ENCODE data around the gene LIFR. TPM values are rescaled to one million over a fixed set of nuclear protein-coding genes. Genes with fewer than 3 reads are reported as not detected.

LIFR gene
- polyA plus RNA-seq, 3 donors from 2014 or later, result not detected

DNA sequence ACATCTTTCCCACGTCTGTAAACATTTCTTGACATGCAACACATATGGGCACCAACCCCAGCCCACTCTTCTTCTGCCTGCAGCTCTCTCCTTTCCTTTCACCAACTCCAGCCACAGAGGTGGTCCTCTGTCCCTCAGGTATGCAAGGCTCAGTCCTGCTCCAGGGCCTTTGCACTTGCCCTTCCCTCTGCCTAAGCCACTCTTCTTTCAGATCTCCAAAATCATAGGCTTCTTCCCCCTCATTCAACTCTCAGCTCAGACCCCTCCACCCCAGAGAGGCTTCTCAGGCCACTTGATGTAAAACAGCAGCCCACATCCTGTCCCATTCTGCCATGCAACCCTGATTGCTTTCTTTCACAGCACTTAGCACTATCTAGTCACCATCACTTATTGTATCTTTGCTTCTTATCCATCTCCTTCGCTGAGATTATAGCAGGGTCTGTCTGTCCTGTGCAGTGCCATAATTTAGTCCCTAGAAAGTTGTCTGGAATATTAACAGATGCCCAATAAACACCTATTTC, 3.4 kb downstream of the LIFR start:
- Mint-ChIP-seq H3K4me3 (no peak overlapping the region), H3K27me3 (ENCODE audit: low read depth in 3 of 3) (peaks cover 17 to 37% (median 24%) of the 10 kb centered on the region in 3 donors), H3K4me1 (peaks cover 8 to 19% of the 10 kb centered on the region in 2 donors), H3K36me3 (no peaks in the 10 kb centered on the region), H3K27ac (no peak overlapping the region), H3K9me3 (no peaks in the 10 kb centered on the region)
- no peak for DNase-seq

- H3K9me3 Mint-ChIP-seq, result no peaks in the 10 kb centered on the region
- peaks cover 5 to 9% of the 10 kb centered on the region in 2 donors for H3K4me1 Mint-ChIP-seq
- H3K4me3 Mint-ChIP-seq, result no peak overlapping the region
- no peaks in the 10 kb centered on the region for H3K36me3 Mint-ChIP-seq
- no peak for DNase-seq
- no peak overlapping the region for H3K27ac Mint-ChIP-seq
- H3K27me3 Mint-ChIP-seq (ENCODE audit: low read depth in 3 of 3), result peaks cover 7 to 30% (median 15%) of the 10 kb centered on the region in 3 donors
These were observed 5.1 kb downstream of the LIFR start for GRCh38 chr5:38551030-38552017.

- no peak overlapping the region for H3K27ac Mint-ChIP-seq
- H3K4me1 Mint-ChIP-seq, result no peaks in the 10 kb centered on the region
- H3K9me3 Mint-ChIP-seq, result no peaks in the 10 kb centered on the region
- DNase-seq, result no peak
- no peaks in the 10 kb centered on the region for H3K36me3 Mint-ChIP-seq
- no peak overlapping the region for H3K4me3 Mint-ChIP-seq
- peaks cover 0 to 15% (median 13%) of the 10 kb centered on the region in 3 donors for H3K27me3 Mint-ChIP-seq (ENCODE audit: low read depth in 3 of 3)
These were observed 8.2 kb downstream of the LIFR start for GRCh38 chr5:38548064-38548759.

GRCh38 chr5:38547257-38547656, 9.2 kb downstream of the LIFR start:
- Mint-ChIP-seq H3K4me3 (no peak overlapping the region), H3K27ac (no peak overlapping the region), H3K9me3 (no peaks in the 10 kb centered on the region), H3K36me3 (no peaks in the 10 kb centered on the region), H3K4me1 (no peaks in the 10 kb centered on the region), H3K27me3 (ENCODE audit: low read depth in 3 of 3) (peaks cover 0 to 12% (median 10%) of the 10 kb centered on the region in 3 donors)
- DNase-seq, result no peak

GRCh38 chr5:38546691-38547146, 9.7 kb downstream of the LIFR start:
- H3K36me3 Mint-ChIP-seq, result no peaks in the 10 kb centered on the region

DNA sequence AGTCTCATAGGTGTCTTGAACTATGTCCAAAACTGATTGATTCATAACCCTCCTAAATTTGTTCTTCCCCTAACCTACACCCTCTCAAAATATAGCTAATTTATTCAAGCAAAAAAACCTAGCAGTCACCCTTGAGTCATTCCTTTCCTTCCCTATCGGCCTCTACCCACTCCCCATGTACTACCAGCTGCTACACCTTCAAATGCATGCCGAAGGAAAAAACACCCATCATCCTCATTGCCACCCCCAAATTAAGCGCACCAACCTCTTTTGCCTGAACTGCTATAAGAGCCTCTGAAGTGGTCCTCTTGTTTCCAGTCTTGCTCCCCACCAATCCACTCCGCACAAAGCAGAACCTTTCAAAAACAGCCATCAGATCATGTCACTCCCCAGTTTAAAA, 12.6 kb downstream of the LIFR start:
- H3K4me1 Mint-ChIP-seq, result no peaks in the 10 kb centered on the region
- no peaks in the 10 kb centered on the region for H3K9me3 Mint-ChIP-seq
- no peak overlapping the region for H3K27ac Mint-ChIP-seq
- no peaks in the 10 kb centered on the region for H3K36me3 Mint-ChIP-seq
- H3K27me3 Mint-ChIP-seq (ENCODE audit: low read depth in 3 of 3), result peaks cover 0 to 8% (median 4%) of the 10 kb centered on the region in 3 donors
- DNase-seq, result no peak
- H3K4me3 Mint-ChIP-seq, result no peak overlapping the region

More at GRCh38 chr5:38546691-38547146, 9.7 kb downstream of the LIFR start:
- Mint-ChIP-seq H3K9me3 (no peaks in the 10 kb centered on the region), H3K27me3 (ENCODE audit: low read depth in 3 of 3) (peaks cover 0 to 12% (median 9%) of the 10 kb centered on the region in 3 donors), H3K4me1 (no peaks in the 10 kb centered on the region), H3K4me3 (no peak overlapping the region), H3K27ac (no peak overlapping the region)
- no peak for DNase-seq

DNA sequence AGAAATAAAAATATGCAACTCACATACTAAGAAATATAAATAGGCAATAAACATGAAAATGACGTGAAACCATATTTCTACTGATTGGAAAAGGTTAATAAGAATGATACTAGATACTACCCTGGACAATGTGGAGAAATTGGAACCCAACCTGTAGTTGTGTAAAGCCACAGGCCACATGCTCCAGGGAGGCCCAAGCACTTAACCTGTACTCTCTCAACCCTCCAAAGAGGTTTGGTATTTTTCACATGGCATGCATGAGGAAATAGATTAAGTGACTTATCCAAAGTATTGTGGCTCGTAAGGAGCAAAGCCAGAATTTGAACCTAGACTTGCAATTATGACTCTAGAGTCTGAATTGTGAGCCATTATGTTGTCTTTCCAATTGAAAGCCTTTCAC, 13.4 kb downstream of the LIFR start:
- Mint-ChIP-seq H3K36me3 (no peaks in the 10 kb centered on the region), H3K27me3 (ENCODE audit: low read depth in 3 of 3) (peaks cover 0 to 13% (median 4%) of the 10 kb centered on the region in 3 donors), H3K4me3 (no peak overlapping the region), H3K9me3 (no peaks in the 10 kb centered on the region), H3K27ac (no peak overlapping the region), H3K4me1 (no peaks in the 10 kb centered on the region)
- no peak for DNase-seq

DNA sequence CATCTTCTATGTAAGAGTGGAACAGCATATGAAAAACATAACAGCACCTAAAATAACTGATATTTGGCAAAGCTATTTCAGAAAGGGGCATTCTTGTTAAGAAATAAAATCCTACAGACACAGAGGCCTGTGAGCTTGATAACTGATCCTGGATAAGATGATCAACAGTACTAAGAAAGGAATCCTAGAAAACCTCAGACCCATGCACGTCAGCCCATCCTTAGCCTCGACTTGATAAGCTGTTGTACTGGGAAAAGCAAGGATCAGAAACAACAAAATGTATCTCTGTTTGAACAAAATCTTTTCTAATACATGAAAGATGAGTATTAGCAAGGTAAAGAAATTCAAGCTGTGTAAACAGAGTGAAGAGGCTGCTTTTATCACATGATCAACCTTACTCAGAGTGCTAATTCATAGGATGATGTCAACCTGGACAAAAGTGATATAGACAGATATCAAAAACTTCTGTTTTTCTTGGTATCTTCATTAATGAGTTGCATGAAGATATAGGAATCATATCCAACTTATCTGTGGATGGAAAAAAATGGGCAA, 15.2 kb downstream of the LIFR start:
- no peaks in the 10 kb centered on the region for H3K9me3 Mint-ChIP-seq
- H3K4me1 Mint-ChIP-seq, result no peaks in the 10 kb centered on the region
- H3K4me3 Mint-ChIP-seq, result no peak overlapping the region
- peaks cover 0 to 16% (median 7%) of the 10 kb centered on the region in 3 donors for H3K27me3 Mint-ChIP-seq (ENCODE audit: low read depth in 3 of 3)
- DNase-seq, result no peak
- no peak overlapping the region for H3K27ac Mint-ChIP-seq
- H3K36me3 Mint-ChIP-seq, result no peaks in the 10 kb centered on the region

DNA sequence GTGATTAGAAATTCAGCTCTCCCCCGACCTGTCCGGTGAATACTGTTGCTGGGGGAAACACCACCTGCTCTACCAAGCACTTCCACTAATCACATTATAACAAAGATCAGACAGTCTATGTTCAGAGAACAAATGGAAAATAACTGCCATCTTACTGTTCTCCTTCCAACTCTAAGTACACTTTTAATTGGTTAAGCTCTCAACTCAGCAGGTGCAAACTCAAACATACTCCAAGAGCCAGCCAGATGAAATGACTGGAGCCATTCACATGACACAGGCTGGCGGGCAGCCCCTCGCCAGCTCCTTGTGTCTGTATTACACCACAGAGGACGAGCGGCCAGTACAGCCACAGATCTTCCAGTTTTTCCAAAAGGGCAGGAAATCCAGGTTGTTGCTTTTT, 16.1 kb downstream of the LIFR start:
- no peak overlapping the region for H3K4me3 Mint-ChIP-seq
- no peaks in the 10 kb centered on the region for H3K4me1 Mint-ChIP-seq
- no peak for DNase-seq
- no peak overlapping the region for H3K27ac Mint-ChIP-seq
- no peaks in the 10 kb centered on the region for H3K36me3 Mint-ChIP-seq
- H3K27me3 Mint-ChIP-seq (ENCODE audit: low read depth in 3 of 3), result peaks cover 0 to 16% (median 7%) of the 10 kb centered on the region in 3 donors
- no peaks in the 10 kb centered on the region for H3K9me3 Mint-ChIP-seq

GRCh38 chr5:38538161-38538560, 18.3 kb downstream of the LIFR start:
- Mint-ChIP-seq H3K4me3 (no peak overlapping the region), H3K4me1 (no peaks in the 10 kb centered on the region), H3K27ac (no peak overlapping the region), H3K27me3 (ENCODE audit: low read depth in 3 of 3) (peaks cover 1 to 12% (median 3%) of the 10 kb centered on the region in 3 donors), H3K9me3 (no peaks in the 10 kb centered on the region), H3K36me3 (no peaks in the 10 kb centered on the region)
- DNase-seq, result no peak

- DNase-seq, result no peak
- peaks cover 1 to 12% (median 3%) of the 10 kb centered on the region in 3 donors for H3K27me3 Mint-ChIP-seq (ENCODE audit: low read depth in 3 of 3)
- no peaks in the 10 kb centered on the region for H3K9me3 Mint-ChIP-seq
- no peaks in the 10 kb centered on the region for H3K36me3 Mint-ChIP-seq
- H3K4me3 Mint-ChIP-seq, result no peak overlapping the region
- H3K4me1 Mint-ChIP-seq, result no peaks in the 10 kb centered on the region
- no peak overlapping the region for H3K27ac Mint-ChIP-seq
These were observed 18.9 kb downstream of the LIFR start for GRCh38 chr5:38537505-38537904.

GRCh38 chr5:38536968-38537367, 19.5 kb downstream of the LIFR start:
- no peak overlapping the region for H3K27ac Mint-ChIP-seq
- peaks cover 1 to 12% (median 3%) of the 10 kb centered on the region in 3 donors for H3K27me3 Mint-ChIP-seq (ENCODE audit: low read depth in 3 of 3)
- no peaks in the 10 kb centered on the region for H3K36me3 Mint-ChIP-seq
- H3K4me1 Mint-ChIP-seq, result no peaks in the 10 kb centered on the region
- DNase-seq, result no peak
- H3K9me3 Mint-ChIP-seq, result no peaks in the 10 kb centered on the region
- H3K4me3 Mint-ChIP-seq, result no peak overlapping the region

GRCh38 chr5:38535845-38536244, 20.6 kb downstream of the LIFR start:
- Mint-ChIP-seq H3K27me3 (ENCODE audit: low read depth in 3 of 3) (peaks cover 1 to 10% (median 3%) of the 10 kb centered on the region in 3 donors), H3K9me3 (no peaks in the 10 kb centered on the region), H3K36me3 (no peaks in the 10 kb centered on the region), H3K27ac (no peak overlapping the region), H3K4me1 (no peaks in the 10 kb centered on the region), H3K4me3 (no peak overlapping the region)
- no peak for DNase-seq

All from immature natural killer cell (primary cell).